ENCODE data around the gene PHC3. TPM values are rescaled to one million over a fixed set of nuclear protein-coding genes. Genes with fewer than 3 reads are reported as not detected.
"Not testable (repeated sequence)": the region's sequence is repeated elsewhere in the genome, so short reads cannot be mapped to it uniquely, and the experiment has no call there.

The PHC3 gene
- total RNA-seq, result 28.7 and 29.7 TPM in 2 replicates

GRCh38 chr3:170180908-170181885 is at the start of gene PHC3:
Gene PHC3, minus strand, starts transcription at chr3:170181733. Its CDS starts 18 bp downstream, at chr3:170181715.
- DNase-seq (ENCODE audit: extremely low read depth, low read depth, low spot score), result peak; percentile 48

GRCh38 chr3:170228093-170228766 is 46.7 kb upstream of the PHC3 start:
- no peak for DNase-seq (ENCODE audit: extremely low read depth, low read depth, low spot score)

- no peak for DNase-seq (ENCODE audit: extremely low read depth, low read depth, low spot score)
Measured at GRCh38 chr3:170226426-170226960, 45.0 kb upstream of the PHC3 start.

- no peak for DNase-seq (ENCODE audit: extremely low read depth, low read depth, low spot score)
Measured at GRCh38 chr3:170225166-170225565, 43.6 kb upstream of the PHC3 start.

GRCh38 chr3:170222647-170223541 is 41.4 kb upstream of the PHC3 start:
- no peak for DNase-seq (ENCODE audit: extremely low read depth, low read depth, low spot score)

- DNase-seq (ENCODE audit: extremely low read depth, low read depth, low spot score), result peak; percentile 94
Measured at GRCh38 chr3:170221924-170222646, 40.6 kb upstream of the PHC3 start, which contains the start of gene PRKCI. Gene PRKCI, plus strand, starts transcription at chr3:170222424. Its CDS starts 246 bp downstream, at chr3:170222670.

- DNase-seq (ENCODE audit: extremely low read depth, low read depth, low spot score), result no peak
Measured at GRCh38 chr3:170220871-170221270, 39.3 kb upstream of the PHC3 start.

GRCh38 chr3:170219850-170220249 is 38.3 kb upstream of the PHC3 start:
- no peak for DNase-seq (ENCODE audit: extremely low read depth, low read depth, low spot score)

- DNase-seq (ENCODE audit: extremely low read depth, low read depth, low spot score), result no peak
Measured at GRCh38 chr3:170211668-170212067, 30.1 kb upstream of the PHC3 start.

- DNase-seq (ENCODE audit: extremely low read depth, low read depth, low spot score), result no peak
Measured at GRCh38 chr3:170207717-170208116, 26.2 kb upstream of the PHC3 start.

- DNase-seq (ENCODE audit: extremely low read depth, low read depth, low spot score), result not testable (repeated sequence)
Measured at GRCh38 chr3:170206164-170206762, 24.7 kb upstream of the PHC3 start.

- DNase-seq (ENCODE audit: extremely low read depth, low read depth, low spot score), result no peak
Measured at GRCh38 chr3:170205302-170205701, 23.8 kb upstream of the PHC3 start.

GRCh38 chr3:170204509-170204908 is 23.0 kb upstream of the PHC3 start:
- no peak for DNase-seq (ENCODE audit: extremely low read depth, low read depth, low spot score)

GRCh38 chr3:170204023-170204472 is 22.5 kb upstream of the PHC3 start:
- DNase-seq (ENCODE audit: extremely low read depth, low read depth, low spot score), result no peak

- no peak for DNase-seq (ENCODE audit: extremely low read depth, low read depth, low spot score)
Measured at GRCh38 chr3:170203457-170203856, 21.9 kb upstream of the PHC3 start.

- no peak for DNase-seq (ENCODE audit: extremely low read depth, low read depth, low spot score)
Measured at GRCh38 chr3:170201527-170201926, 20.0 kb upstream of the PHC3 start.

GRCh38 chr3:170200987-170201386 is 19.5 kb upstream of the PHC3 start:
- DNase-seq (ENCODE audit: extremely low read depth, low read depth, low spot score), result no peak

GRCh38 chr3:170196833-170197232 is 15.3 kb upstream of the PHC3 start:
- no peak for DNase-seq (ENCODE audit: extremely low read depth, low read depth, low spot score)

- DNase-seq (ENCODE audit: extremely low read depth, low read depth, low spot score), result not testable (repeated sequence)
Measured at GRCh38 chr3:170195759-170196158, 14.2 kb upstream of the PHC3 start.

Measured in glomerular endothelial cell (primary cell).